HEK293 (cell line): ENCODE results near the gene HOXC5.

Experiments
- CTCF ChIA-PET: fragments of 350-600 bp; formaldehyde crosslinking; extraction: SDS; loops from one replicate; lab custom pipeline; 2021; ENCODE audit warnings: antibody characterized with exemption; lab: Yijun Ruan, JAX
- POLR2A ChIA-PET: fragments of 300-600 bp; formaldehyde crosslinking; extraction: SDS; loops from one replicate; lab custom pipeline; 2020; ENCODE audit warnings: antibody characterized with exemption, inconsistent platforms; lab: Yijun Ruan, JAX
- H3K27ac ChIP-seq: fragments of 200-500 bp; sonication (Bioruptor generic); 2 replicates; pipeline ENCODE4 v1.5.1; 2014; ENCODE audit warnings: low read depth, low read length, control low read depth, inconsistent platforms; ENCODE audit errors: extremely low read depth
- H3K36me3 ChIP-seq, 2 experiments: fragments of 200-500 bp in 1 of 2; sonication (Bioruptor generic) in 1 of 2; 1 replicate in 1 of 2; 2 replicates in 1 of 2; pipeline ENCODE4 v1.5.1; 2014 to 2017; ENCODE audit warnings: inconsistent platforms in 2 of 2, low read length in 2 of 2; ENCODE audit not compliant: control insufficient read depth in 2 of 2, insufficient read depth in 1 of 2
- H3K4me1 ChIP-seq: fragments of 200-500 bp; sonication (Bioruptor generic); 2 replicates; pipeline ENCODE4 v1.5.1; 2014; ENCODE audit warnings: mild to moderate bottlenecking, low read length, inconsistent platforms; ENCODE audit not compliant: control insufficient read depth, insufficient read depth
- H3K4me3 ChIP-seq: 2 replicates; pipeline ENCODE4 v1.5.1; 2011; ENCODE audit warnings: low read depth, mild to moderate bottlenecking, control low read depth, low read length, moderate library complexity
- H3K9me3 ChIP-seq: fragments of 200-500 bp; sonication (Bioruptor generic); 2 replicates; pipeline ENCODE4 v1.5.1; 2014; ENCODE audit warnings: low read depth, low read length, inconsistent platforms; ENCODE audit not compliant: control insufficient read depth, insufficient read depth
- HOXA7 ChIP-seq: sonication (generic); formaldehyde crosslinking; IDR thresholded peaks from 2 replicates; pipeline ENCODE4 v1.8.1; 2022; ENCODE audit warnings: missing genetic modification reagents, borderline replicate concordance
- MEIS1 ChIP-seq: sonication (generic); formaldehyde crosslinking; IDR thresholded peaks from 2 replicates; pipeline ENCODE4 v1.8.1; 2022; ENCODE audit warnings: missing genetic modification reagents, mild to moderate bottlenecking, borderline replicate concordance
- SP7 ChIP-seq: fragments of 450-650 bp; formaldehyde crosslinking; IDR thresholded peaks from 2 replicates; pipeline ENCODE4 v1.5.1; 2016; ENCODE audit warnings: missing biosample characterization, missing genetic modification characterization
- ZNF133 ChIP-seq: fragments of 450-650 bp; formaldehyde crosslinking; IDR thresholded peaks from 2 replicates; pipeline ENCODE4 v1.5.1; 2016; ENCODE audit warnings: missing biosample characterization, missing genetic modification characterization
- ZNF169 ChIP-seq: fragments of 450-650 bp; formaldehyde crosslinking; IDR thresholded peaks from 2 replicates; pipeline ENCODE4 v1.5.1; 2016; ENCODE audit warnings: missing biosample characterization, missing genetic modification characterization
- ZNF211 ChIP-seq: fragments of 450-650 bp; formaldehyde crosslinking; IDR thresholded peaks from 2 replicates; pipeline ENCODE4 v1.5.1; 2016; ENCODE audit warnings: low read depth, missing biosample characterization, missing genetic modification characterization
- ZNF24 ChIP-seq: fragments of 450-650 bp; formaldehyde crosslinking; IDR thresholded peaks from 2 replicates; pipeline ENCODE4 v1.5.1; 2016; ENCODE audit warnings: missing biosample characterization, missing genetic modification characterization
- ZNF292 ChIP-seq: fragments of 450-650 bp; formaldehyde crosslinking; IDR thresholded peaks from 2 replicates; pipeline ENCODE4 v1.5.1; 2016; ENCODE audit warnings: low read depth, missing biosample characterization, missing genetic modification characterization, borderline replicate concordance
- ZNF302 ChIP-seq: fragments of 450-650 bp; formaldehyde crosslinking; IDR thresholded peaks from 2 replicates; pipeline ENCODE4 v1.5.1; 2016; ENCODE audit warnings: missing biosample characterization, missing genetic modification characterization, low read depth
- ZNF324 ChIP-seq: fragments of 450-650 bp; formaldehyde crosslinking; IDR thresholded peaks from 2 replicates; pipeline ENCODE4 v1.5.1; 2016; ENCODE audit warnings: missing biosample characterization, missing genetic modification characterization
- ZNF350 ChIP-seq: fragments of 450-650 bp; formaldehyde crosslinking; IDR thresholded peaks from 2 replicates; pipeline ENCODE4 v1.5.0; 2017; ENCODE audit warnings: missing biosample characterization, mild to moderate bottlenecking, missing genetic modification characterization
- ZNF366 ChIP-seq: fragments of 450-650 bp; formaldehyde crosslinking; conservative IDR thresholded peaks from 2 replicates; pipeline ENCODE4 v1.5.1; 2016; ENCODE audit warnings: missing biosample characterization, missing genetic modification characterization
- ZNF423 ChIP-seq: fragments of 450-650 bp; formaldehyde crosslinking; IDR thresholded peaks from 2 replicates; pipeline ENCODE4 v1.5.1; 2016; ENCODE audit warnings: missing biosample characterization, missing genetic modification characterization
- ZNF426 ChIP-seq: fragments of 450-650 bp; formaldehyde crosslinking; IDR thresholded peaks from 2 replicates; pipeline ENCODE4 v1.5.1; 2017; ENCODE audit warnings: missing biosample characterization, missing genetic modification characterization, mild to moderate bottlenecking, inconsistent platforms, moderate library complexity
- ZNF433 ChIP-seq: fragments of 450-650 bp; formaldehyde crosslinking; IDR thresholded peaks from 2 replicates; pipeline ENCODE4 v1.5.1; 2016; ENCODE audit warnings: missing biosample characterization, missing genetic modification characterization, low read depth
- ZNF473 ChIP-seq: fragments of 450-650 bp; formaldehyde crosslinking; IDR thresholded peaks from 2 replicates; pipeline ENCODE4 v1.5.1; 2017; ENCODE audit warnings: missing biosample characterization, missing genetic modification characterization
- ZNF48 ChIP-seq: fragments of 450-650 bp; formaldehyde crosslinking; IDR thresholded peaks from 2 replicates; pipeline ENCODE4 v1.5.1; 2016; ENCODE audit warnings: missing biosample characterization, missing genetic modification characterization
- ZNF548 ChIP-seq: fragments of 450-650 bp; formaldehyde crosslinking; IDR thresholded peaks from 2 replicates; pipeline ENCODE4 v1.5.1; 2016; ENCODE audit warnings: missing biosample characterization, missing genetic modification characterization
- ZNF560 ChIP-seq: fragments of 450-650 bp; formaldehyde crosslinking; IDR thresholded peaks from 2 replicates; pipeline ENCODE4 v1.5.1; 2017; ENCODE audit warnings: missing biosample characterization, missing genetic modification characterization, borderline replicate concordance
- ZNF596 ChIP-seq: fragments of 450-650 bp; IDR thresholded peaks from 2 replicates; pipeline ENCODE4 v1.5.0; 2018; ENCODE audit warnings: missing biosample characterization, mild to moderate bottlenecking, missing genetic modification characterization, moderate library complexity
- ZNF707 ChIP-seq: fragments of 450-650 bp; formaldehyde crosslinking; IDR thresholded peaks from 2 replicates; pipeline ENCODE4 v1.5.1; 2016; ENCODE audit warnings: missing biosample characterization, missing genetic modification characterization
- ZNF830 ChIP-seq: fragments of 450-650 bp; IDR thresholded peaks from 2 replicates; pipeline ENCODE4 v1.5.0; 2018; ENCODE audit warnings: missing biosample characterization, missing genetic modification characterization, low read depth, mild to moderate bottlenecking, moderate library complexity
- ZSCAN16 ChIP-seq: fragments of 450-650 bp; formaldehyde crosslinking; IDR thresholded peaks from 2 replicates; pipeline ENCODE4 v1.5.1; 2016; ENCODE audit warnings: missing biosample characterization, missing genetic modification characterization
- TF ChIP-seq, protein P1 (sequence below): fragments of 450-650 bp; formaldehyde crosslinking; IDR thresholded peaks from 2 replicates; pipeline ENCODE4 v1.5.1; 2016; ENCODE audit warnings: missing biosample characterization, missing genetic modification characterization
- TF ChIP-seq, protein P2 (sequence below): fragments of 450-650 bp; formaldehyde crosslinking; IDR thresholded peaks from 2 replicates; pipeline ENCODE4 v1.5.1; 2017; ENCODE audit warnings: missing biosample characterization, missing genetic modification characterization
- TF ChIP-seq, protein P3 (sequence below): fragments of 450-650 bp; formaldehyde crosslinking; IDR thresholded peaks from 2 replicates; pipeline ENCODE4 v1.5.1; 2016; ENCODE audit warnings: missing biosample characterization, missing genetic modification characterization
- TF ChIP-seq, protein P4 (sequence below): fragments of 450-650 bp; formaldehyde crosslinking; IDR thresholded peaks from 2 replicates; pipeline ENCODE4 v1.5.1; 2016; ENCODE audit warnings: missing biosample characterization, missing genetic modification characterization
- TF ChIP-seq, protein P5 (sequence below): fragments of 450-650 bp; formaldehyde crosslinking; IDR thresholded peaks from 2 replicates; pipeline ENCODE4 v1.5.1; 2016; ENCODE audit warnings: missing biosample characterization, missing genetic modification characterization, low read depth

Gene HOXC5

DNA sequence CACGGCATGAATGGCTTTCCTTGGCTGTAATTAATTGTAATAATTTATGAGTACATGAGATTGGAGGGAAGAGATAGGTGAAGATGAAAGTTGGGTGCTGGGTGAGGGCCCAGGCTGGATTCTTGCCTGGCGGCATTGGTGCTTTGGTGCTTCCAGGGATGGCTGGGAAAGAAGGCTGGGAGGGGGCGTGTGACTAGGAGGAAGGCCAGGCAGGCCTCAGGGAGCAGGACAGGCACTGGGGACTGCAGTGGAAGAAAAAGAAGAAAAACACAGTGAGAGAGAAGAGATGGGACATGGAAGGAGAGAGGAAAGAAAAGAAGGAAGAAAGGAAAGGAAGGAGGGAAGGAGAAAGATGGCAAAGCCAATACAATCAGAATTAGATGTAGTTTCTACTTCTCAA, 29.2 kb upstream of the HOXC5 start (continued):
- TF ChIP-seq, protein P1, sequence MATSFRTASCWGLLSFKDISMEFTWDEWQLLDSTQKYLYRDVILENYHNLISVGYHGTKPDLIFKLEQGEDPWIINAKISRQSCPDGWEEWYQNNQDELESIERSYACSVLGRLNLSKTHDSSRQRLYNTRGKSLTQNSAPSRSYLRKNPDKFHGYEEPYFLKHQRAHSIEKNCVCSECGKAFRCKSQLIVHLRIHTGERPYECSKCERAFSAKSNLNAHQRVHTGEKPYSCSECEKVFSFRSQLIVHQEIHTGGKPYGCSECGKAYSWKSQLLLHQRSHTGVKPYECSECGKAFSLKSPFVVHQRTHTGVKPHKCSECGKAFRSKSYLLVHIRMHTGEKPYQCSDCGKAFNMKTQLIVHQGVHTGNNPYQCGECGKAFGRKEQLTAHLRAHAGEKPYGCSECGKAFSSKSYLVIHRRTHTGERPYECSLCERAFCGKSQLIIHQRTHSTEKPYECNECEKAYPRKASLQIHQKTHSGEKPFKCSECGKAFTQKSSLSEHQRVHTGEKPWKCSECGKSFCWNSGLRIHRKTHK (tag by site-specific recombination), result no peak
- no peak for TF ChIP-seq ZNF350 (tag by site-specific recombination)
- no peak for TF ChIP-seq ZNF707 (tag by site-specific recombination)
- no peak for TF ChIP-seq ZNF830
- no peak for TF ChIP-seq ZNF596 (tag by site-specific recombination)
- no peak for TF ChIP-seq ZNF169 (tag by site-specific recombination)
- no peak for TF ChIP-seq ZNF426 (tag by site-specific recombination)
- no peak for TF ChIP-seq HOXA7 (CRISPR knock-in tag)
- no peak for TF ChIP-seq SP7 (tag by site-specific recombination)
- no peak for TF ChIP-seq ZSCAN16 (tag by site-specific recombination)
- TF ChIP-seq, protein P2, sequence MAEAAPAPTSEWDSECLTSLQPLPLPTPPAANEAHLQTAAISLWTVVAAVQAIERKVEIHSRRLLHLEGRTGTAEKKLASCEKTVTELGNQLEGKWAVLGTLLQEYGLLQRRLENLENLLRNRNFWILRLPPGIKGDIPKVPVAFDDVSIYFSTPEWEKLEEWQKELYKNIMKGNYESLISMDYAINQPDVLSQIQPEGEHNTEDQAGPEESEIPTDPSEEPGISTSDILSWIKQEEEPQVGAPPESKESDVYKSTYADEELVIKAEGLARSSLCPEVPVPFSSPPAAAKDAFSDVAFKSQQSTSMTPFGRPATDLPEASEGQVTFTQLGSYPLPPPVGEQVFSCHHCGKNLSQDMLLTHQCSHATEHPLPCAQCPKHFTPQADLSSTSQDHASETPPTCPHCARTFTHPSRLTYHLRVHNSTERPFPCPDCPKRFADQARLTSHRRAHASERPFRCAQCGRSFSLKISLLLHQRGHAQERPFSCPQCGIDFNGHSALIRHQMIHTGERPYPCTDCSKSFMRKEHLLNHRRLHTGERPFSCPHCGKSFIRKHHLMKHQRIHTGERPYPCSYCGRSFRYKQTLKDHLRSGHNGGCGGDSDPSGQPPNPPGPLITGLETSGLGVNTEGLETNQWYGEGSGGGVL (tag by site-specific recombination), result no peak
- TF ChIP-seq ZNF423 (tag by site-specific recombination), result no peak
- no peak for TF ChIP-seq ZNF548 (tag by site-specific recombination)
- no peak for TF ChIP-seq ZNF133 (tag by site-specific recombination)
- no peak for TF ChIP-seq ZNF292 (tag by site-specific recombination)
- TF ChIP-seq ZNF324 (tag by site-specific recombination), result no peak
- TF ChIP-seq MEIS1, result no peak

DNA sequence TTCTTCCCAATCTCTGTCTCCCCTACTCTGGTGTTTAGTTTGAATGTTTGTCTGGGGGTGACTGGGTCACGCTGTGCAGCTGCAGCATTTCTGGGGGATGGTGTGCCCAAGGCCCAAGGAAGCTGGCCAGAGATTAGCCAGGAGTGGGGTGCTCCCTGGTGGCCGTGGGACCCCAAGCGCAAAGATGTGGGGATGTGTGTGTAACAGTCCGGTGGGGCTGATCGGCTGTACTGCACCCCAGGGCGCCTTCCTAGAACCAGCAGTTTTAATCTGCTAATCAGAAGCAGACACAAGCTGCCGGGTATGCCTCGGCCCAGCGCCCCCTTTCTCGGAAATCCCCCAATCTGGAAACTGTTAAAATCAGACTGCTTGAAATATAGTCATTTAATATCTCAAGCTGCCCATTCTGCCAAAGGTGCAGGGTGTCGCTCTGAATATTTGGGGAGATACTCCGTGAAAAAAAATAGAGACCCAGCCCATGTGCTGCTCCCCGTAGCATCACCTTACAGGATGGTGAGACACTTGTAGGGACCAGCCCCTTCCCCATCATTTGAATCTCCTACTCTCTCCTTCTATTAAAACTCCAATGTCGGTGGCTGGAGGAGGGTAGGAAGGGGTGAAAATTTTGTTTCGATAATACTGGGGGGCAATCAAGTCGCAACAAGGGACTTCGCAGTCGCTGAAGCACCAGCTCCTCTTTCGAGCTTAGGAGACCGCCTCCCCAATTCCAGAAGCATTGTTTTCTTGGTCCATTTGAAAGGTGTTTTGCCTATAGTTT, 28.6 kb upstream of the HOXC5 start:
- H3K4me1 ChIP-seq, result peaks cover 32% of the 10 kb centered on the region
- H3K27ac ChIP-seq, result no peak overlapping the region
- ChIA-PET CTCF (interaction anchor here (0.6 to 7.9 kb wide), 13 partner anchors 13 to 409 kb away, joined by 3 to 111 read pairs (median 6); partner anchors contain the start of genes HOXC10 and SMUG1), POLR2A (no interaction called here)
- H3K36me3 ChIP-seq, result peaks cover 8 to 15% of the 10 kb centered on the region in 2 experiments; a peak in 2 of 3 replicates
- H3K4me3 ChIP-seq, result no peak overlapping the region
- no peaks in the 10 kb centered on the region for H3K9me3 ChIP-seq
- TF ChIP-seq ZNF211 (tag by site-specific recombination), result no peak
- TF ChIP-seq ZNF366 (tag by site-specific recombination), result peak; percentile 39; the same call in 1 of the 2 replicates
- TF ChIP-seq ZNF48 (tag by site-specific recombination), result no peak
- no peak for TF ChIP-seq ZNF24
- TF ChIP-seq ZNF473 (tag by site-specific recombination), result no peak
- no peak for TF ChIP-seq ZNF560 (tag by site-specific recombination)
- TF ChIP-seq, protein P3, sequence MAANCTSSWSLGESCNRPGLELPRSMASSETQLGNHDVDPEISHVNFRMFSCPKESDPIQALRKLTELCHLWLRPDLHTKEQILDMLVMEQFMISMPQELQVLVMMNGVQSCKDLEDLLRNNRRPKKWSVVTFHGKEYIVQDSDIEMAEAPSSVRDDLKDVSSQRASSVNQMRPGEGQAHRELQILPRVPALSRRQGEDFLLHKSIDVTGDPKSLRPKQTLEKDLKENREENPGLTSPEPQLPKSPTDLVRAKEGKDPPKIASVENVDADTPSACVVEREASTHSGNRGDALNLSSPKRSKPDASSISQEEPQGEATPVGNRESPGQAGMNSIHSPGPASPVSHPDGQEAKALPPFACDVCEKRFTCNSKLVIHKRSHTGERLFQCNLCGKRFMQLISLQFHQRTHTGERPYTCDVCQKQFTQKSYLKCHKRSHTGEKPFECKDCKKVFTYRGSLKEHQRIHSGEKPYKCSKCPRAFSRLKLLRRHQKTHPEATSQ (tag by site-specific recombination), result no peak
- TF ChIP-seq, protein P4, sequence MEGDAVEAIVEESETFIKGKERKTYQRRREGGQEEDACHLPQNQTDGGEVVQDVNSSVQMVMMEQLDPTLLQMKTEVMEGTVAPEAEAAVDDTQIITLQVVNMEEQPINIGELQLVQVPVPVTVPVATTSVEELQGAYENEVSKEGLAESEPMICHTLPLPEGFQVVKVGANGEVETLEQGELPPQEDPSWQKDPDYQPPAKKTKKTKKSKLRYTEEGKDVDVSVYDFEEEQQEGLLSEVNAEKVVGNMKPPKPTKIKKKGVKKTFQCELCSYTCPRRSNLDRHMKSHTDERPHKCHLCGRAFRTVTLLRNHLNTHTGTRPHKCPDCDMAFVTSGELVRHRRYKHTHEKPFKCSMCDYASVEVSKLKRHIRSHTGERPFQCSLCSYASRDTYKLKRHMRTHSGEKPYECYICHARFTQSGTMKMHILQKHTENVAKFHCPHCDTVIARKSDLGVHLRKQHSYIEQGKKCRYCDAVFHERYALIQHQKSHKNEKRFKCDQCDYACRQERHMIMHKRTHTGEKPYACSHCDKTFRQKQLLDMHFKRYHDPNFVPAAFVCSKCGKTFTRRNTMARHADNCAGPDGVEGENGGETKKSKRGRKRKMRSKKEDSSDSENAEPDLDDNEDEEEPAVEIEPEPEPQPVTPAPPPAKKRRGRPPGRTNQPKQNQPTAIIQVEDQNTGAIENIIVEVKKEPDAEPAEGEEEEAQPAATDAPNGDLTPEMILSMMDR, result peak; percentile 65; the same call in 1 of the 2 replicates
- TF ChIP-seq ZNF302, result no peak
- TF ChIP-seq ZNF433 (tag by site-specific recombination), result no peak
- TF ChIP-seq, protein P5, sequence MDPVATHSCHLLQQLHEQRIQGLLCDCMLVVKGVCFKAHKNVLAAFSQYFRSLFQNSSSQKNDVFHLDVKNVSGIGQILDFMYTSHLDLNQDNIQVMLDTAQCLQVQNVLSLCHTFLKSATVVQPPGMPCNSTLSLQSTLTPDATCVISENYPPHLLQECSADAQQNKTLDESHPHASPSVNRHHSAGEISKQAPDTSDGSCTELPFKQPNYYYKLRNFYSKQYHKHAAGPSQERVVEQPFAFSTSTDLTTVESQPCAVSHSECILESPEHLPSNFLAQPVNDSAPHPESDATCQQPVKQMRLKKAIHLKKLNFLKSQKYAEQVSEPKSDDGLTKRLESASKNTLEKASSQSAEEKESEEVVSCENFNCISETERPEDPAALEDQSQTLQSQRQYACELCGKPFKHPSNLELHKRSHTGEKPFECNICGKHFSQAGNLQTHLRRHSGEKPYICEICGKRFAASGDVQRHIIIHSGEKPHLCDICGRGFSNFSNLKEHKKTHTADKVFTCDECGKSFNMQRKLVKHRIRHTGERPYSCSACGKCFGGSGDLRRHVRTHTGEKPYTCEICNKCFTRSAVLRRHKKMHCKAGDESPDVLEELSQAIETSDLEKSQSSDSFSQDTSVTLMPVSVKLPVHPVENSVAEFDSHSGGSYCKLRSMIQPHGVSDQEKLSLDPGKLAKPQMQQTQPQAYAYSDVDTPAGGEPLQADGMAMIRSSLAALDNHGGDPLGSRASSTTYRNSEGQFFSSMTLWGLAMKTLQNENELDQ (tag by site-specific recombination), result no peak
- no peak for TF ChIP-seq ZNF596 (tag by site-specific recombination)
